ENCODE data around the gene DROSHA.

DROSHA gene

GRCh38 chr5:31421806-31422586, 109.9 kb downstream of the DROSHA start:
- no peak overlapping the region for H3K27ac Mint-ChIP-seq
- no peaks in the 10 kb centered on the region for H3K4me1 Mint-ChIP-seq
- H3K36me3 Mint-ChIP-seq: peaks cover 28% of the 10 kb centered on the region
- no peaks in the 10 kb centered on the region for H3K9me3 Mint-ChIP-seq
- H3K4me3 Mint-ChIP-seq: no peak overlapping the region
- no peaks in the 10 kb centered on the region for H3K27me3 Mint-ChIP-seq

DNA sequence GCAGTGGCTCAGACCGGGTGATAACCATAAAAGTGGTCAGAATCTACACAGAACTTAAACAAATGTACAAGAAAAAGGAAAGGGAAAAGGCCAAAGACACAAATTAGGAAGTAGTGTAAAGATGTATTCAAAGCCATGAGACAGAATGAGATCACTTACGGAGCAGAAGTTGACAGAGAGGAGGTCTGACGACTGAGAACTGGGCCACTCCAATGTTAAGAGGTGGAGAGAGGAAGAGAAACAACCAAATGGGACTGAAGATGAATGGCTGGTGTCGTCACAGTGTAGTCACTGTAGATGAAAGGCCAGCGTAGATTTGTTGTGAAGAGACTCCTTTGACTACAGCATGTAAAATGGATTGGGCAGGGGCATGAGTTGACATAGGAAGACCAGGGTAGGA, 114.4 kb downstream of the DROSHA start:
- Mint-ChIP-seq H3K27me3 (no peaks in the 10 kb centered on the region), H3K4me1 (no peaks in the 10 kb centered on the region), H3K36me3 (peaks cover 19% of the 10 kb centered on the region), H3K27ac (no peak overlapping the region), H3K4me3 (no peak overlapping the region), H3K9me3 (no peaks in the 10 kb centered on the region)

- Mint-ChIP-seq H3K9me3 (no peaks in the 10 kb centered on the region), H3K27me3 (no peaks in the 10 kb centered on the region), H3K4me3 (no peak overlapping the region), H3K36me3 (peaks cover 18% of the 10 kb centered on the region), H3K4me1 (no peaks in the 10 kb centered on the region), H3K27ac (no peak overlapping the region)
These were observed 115.3 kb downstream of the DROSHA start for GRCh38 chr5:31416547-31416946.

DNA sequence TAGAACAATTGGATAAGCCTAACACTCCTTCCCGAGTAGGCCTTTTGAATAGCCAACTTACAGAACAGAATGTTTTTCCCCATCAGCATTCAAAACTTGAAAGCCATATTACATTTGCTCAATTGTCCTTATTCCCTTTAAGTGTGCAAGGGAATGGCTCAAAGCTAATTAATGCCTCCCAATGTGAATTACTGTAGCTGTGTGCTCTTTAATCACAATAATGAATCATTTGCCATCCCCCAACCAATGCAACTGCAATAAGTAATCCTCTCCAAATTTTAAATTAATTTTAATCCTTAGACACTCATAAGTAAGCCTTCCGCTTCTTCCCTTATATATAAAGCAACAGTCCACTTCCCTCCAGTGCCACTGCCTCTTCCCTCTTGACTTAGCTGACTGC, 115.9 kb downstream of the DROSHA start:
- Mint-ChIP-seq H3K4me1 (no peaks in the 10 kb centered on the region), H3K36me3 (peaks cover 13% of the 10 kb centered on the region), H3K27ac (no peak overlapping the region), H3K9me3 (no peaks in the 10 kb centered on the region), H3K27me3 (no peaks in the 10 kb centered on the region), H3K4me3 (no peak overlapping the region)

DNA sequence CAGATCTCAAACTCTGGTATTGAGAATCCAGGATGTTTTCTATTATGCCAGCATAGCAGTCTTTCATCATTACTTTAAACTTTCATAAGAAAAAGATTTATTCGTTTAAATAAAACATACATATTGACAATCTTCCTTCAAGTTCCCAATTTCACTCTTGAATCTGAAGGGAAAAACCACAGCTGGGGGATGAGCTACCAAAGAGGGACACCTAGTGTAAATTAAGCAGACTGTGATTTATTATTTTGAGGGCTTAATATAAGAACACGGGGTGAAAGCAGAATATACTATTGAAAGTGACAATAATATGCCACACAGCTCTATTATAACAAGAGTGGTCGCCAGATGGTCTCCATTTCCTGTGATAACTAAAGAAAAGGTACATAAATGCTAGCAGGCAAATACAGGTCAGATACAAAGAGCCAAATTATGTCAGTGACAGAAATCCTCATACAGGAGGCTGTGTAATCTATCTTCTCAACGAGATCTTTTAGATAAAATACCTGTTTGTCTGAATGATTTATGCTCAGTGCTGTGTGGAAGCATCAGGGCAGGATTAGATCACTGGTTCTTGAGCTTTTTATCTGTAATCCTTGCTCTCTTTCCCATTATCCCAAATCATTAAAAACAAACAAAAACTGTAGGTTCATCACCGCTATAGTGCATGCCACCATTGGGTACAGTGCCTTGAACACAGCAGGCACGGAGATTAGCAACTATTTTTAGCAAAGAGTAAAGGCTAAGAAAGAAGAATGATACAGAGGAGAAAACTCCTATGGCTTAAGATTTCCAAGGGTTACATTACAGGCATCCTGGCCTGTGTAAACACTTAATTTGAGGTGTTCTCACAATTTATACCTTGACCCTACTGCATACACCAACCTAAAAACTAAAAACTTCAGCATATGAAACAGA, 116.6 kb downstream of the DROSHA start:
- Mint-ChIP-seq H3K9me3 (no peaks in the 10 kb centered on the region), H3K27me3 (no peaks in the 10 kb centered on the region), H3K4me3 (no peak overlapping the region), H3K27ac (no peak overlapping the region), H3K4me1 (no peaks in the 10 kb centered on the region), H3K36me3 (peaks cover 12% of the 10 kb centered on the region)

DNA sequence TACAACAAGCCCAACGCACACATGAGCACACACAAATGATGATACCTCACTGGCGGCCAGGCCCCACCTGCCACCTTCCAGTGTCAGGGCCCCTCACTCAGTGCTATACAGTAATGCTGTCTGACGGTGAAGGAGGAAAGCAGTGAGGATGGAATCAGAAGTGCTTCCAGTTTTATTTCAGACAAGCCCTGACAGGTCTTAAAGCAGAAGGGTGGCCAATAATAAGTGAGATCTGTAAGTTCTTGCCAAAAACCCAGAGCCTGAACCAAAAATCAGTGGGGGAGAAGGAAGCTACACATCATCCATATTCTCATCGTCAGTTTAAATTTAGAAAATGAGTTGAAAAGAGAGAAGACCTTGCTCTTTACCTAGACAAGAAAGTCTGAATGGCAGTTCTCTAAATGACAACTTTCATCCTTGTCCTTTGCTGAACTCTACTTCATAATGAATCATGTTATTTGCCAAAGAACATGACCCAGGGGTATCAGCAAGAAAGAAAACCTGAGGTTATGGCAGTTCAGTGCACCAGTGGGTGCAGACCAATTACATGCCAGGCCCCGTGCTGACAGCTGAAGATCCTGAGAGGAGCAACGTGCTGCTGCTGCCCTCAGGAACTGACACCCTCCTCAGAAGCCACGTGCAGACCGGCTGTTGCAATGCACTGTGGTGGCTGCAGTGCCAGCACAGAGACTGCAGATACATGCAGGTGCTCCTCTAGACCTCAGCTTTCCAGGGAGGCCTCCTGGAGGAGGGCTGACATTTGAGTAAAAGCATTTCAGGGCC, 118.7 kb downstream of the DROSHA start:
- H3K36me3 Mint-ChIP-seq: peaks cover 23% of the 10 kb centered on the region

DNA sequence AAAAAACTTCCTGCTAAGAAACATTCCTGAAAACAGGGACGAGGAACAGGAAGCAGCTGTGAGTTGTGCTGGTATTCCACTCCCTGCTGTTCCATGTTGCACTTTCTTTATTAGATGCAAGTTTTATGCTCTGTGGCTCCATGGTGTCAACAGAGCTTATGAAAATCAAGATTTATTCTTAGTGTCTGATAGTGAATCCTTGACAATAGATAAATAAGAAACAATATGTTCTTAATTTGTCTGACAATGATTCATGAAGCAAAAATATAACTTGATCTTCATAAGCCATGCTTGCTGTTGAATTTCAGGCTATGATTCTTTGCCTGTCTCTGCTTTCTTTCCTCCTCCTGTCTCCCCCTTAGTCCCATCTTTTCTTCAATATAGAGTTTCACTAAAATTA, 119.6 kb downstream of the DROSHA start:
- Mint-ChIP-seq H3K4me1 (no peaks in the 10 kb centered on the region), H3K9me3 (no peaks in the 10 kb centered on the region), H3K36me3 (peaks cover 23% of the 10 kb centered on the region), H3K27ac (no peak overlapping the region), H3K4me3 (no peak overlapping the region), H3K27me3 (no peaks in the 10 kb centered on the region)

More for the DNA sequence above, 118.7 kb downstream of the DROSHA start:
- H3K9me3 Mint-ChIP-seq: no peaks in the 10 kb centered on the region
- H3K4me3 Mint-ChIP-seq: no peak overlapping the region
- no peaks in the 10 kb centered on the region for H3K4me1 Mint-ChIP-seq
- no peaks in the 10 kb centered on the region for H3K27me3 Mint-ChIP-seq
- H3K27ac Mint-ChIP-seq: no peak overlapping the region

GRCh38 chr5:31410089-31410488, 121.8 kb downstream of the DROSHA start:
- Mint-ChIP-seq H3K9me3 (no peaks in the 10 kb centered on the region), H3K27me3 (no peaks in the 10 kb centered on the region), H3K4me3 (no peak overlapping the region), H3K4me1 (no peaks in the 10 kb centered on the region), H3K27ac (no peak overlapping the region), H3K36me3 (peaks cover 29% of the 10 kb centered on the region)

DNA sequence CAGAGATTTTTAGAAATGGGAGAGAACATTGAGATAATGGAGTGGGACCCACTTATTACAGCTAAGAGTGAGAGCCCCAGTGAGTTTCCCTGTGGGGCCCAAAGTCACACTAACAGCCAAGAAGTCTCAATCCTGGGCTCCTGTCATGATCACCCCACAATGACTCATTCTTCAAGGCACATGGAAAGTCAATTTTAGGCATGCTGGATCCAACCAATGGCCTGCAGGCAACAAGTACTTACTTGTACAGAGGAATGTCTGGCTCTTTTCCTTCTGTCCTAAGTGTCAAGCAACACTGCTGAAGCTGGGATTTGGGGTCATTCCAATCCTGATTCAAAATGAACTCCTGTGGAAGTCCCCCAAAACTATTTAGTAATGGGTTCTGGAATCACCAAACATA, 123.1 kb downstream of the DROSHA start:
- Mint-ChIP-seq H3K4me3 (no peak overlapping the region), H3K4me1 (no peaks in the 10 kb centered on the region), H3K9me3 (no peaks in the 10 kb centered on the region), H3K27ac (no peak overlapping the region), H3K27me3 (no peaks in the 10 kb centered on the region), H3K36me3 (peaks cover 30% of the 10 kb centered on the region)

GRCh38 chr5:31407921-31408693, 123.8 kb downstream of the DROSHA start:
- Mint-ChIP-seq H3K9me3 (no peaks in the 10 kb centered on the region), H3K4me1 (no peaks in the 10 kb centered on the region), H3K36me3 (peaks cover 29% of the 10 kb centered on the region)

GRCh38 chr5:31404325-31404724, 127.6 kb downstream of the DROSHA start:
- Mint-ChIP-seq H3K9me3 (no peaks in the 10 kb centered on the region), H3K36me3 (peaks cover 26% of the 10 kb centered on the region), H3K27ac (no peak overlapping the region), H3K27me3 (no peaks in the 10 kb centered on the region), H3K4me1 (no peaks in the 10 kb centered on the region), H3K4me3 (no peak overlapping the region)

More at GRCh38 chr5:31407921-31408693, 123.8 kb downstream of the DROSHA start:
- Mint-ChIP-seq H3K4me3 (no peak overlapping the region), H3K27me3 (no peaks in the 10 kb centered on the region), H3K27ac (no peak overlapping the region)

DNA sequence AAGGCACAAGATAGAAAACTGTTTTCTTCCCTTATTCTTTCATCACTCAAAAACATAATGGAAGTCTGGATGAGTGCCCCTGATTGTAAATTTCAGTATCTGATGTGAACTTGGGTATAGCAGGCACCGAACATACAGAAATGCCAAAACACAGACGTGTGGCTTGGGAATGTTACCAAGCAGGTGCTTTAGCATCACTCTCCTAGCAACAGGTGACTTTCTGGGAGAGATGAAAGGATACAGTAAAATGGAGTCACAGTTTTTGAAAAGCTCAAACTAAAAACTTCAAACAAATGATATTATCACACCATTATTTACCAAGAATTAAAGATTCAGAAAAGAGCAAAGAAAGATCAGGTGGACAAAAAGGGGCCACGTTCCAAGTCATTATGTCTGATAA, 130.2 kb downstream of the DROSHA start:
- Mint-ChIP-seq H3K9me3 (no peaks in the 10 kb centered on the region), H3K27me3 (no peaks in the 10 kb centered on the region), H3K36me3 (peaks cover 19% of the 10 kb centered on the region), H3K4me3 (no peak overlapping the region), H3K4me1 (no peaks in the 10 kb centered on the region), H3K27ac (no peak overlapping the region)

GRCh38 chr5:31397926-31398557, 133.9 kb downstream of the DROSHA start:
- H3K27ac Mint-ChIP-seq: no peak overlapping the region
- H3K36me3 Mint-ChIP-seq: peaks cover 10% of the 10 kb centered on the region
- no peaks in the 10 kb centered on the region for H3K4me1 Mint-ChIP-seq
- H3K4me3 Mint-ChIP-seq: no peak overlapping the region
- no peaks in the 10 kb centered on the region for H3K27me3 Mint-ChIP-seq
- no peaks in the 10 kb centered on the region for H3K9me3 Mint-ChIP-seq

- no peaks in the 10 kb centered on the region for H3K4me1 Mint-ChIP-seq
- H3K27ac Mint-ChIP-seq: no peak overlapping the region
- no peaks in the 10 kb centered on the region for H3K9me3 Mint-ChIP-seq
- no peak overlapping the region for H3K4me3 Mint-ChIP-seq
- no peaks in the 10 kb centered on the region for H3K27me3 Mint-ChIP-seq
- H3K36me3 Mint-ChIP-seq: peaks cover 6% of the 10 kb centered on the region
These were observed 135.1 kb downstream of the DROSHA start for GRCh38 chr5:31396611-31397295.
